Left kidney (tissue), 2 donors: Measurements from ENCODE around the gene GNB3. TPM values are rescaled to one million over a fixed set of nuclear protein-coding genes. Genes with fewer than 3 reads are reported as not detected.
"Not testable (repeated sequence)": the region's sequence is repeated elsewhere in the genome, so short reads cannot be mapped to it uniquely, and the experiment has no call there.

Experiments
- DNase-seq: peaks from one replicate; pipeline ENCODE4 v3.0.0-alpha.2; 2013
- polyA plus RNA-seq: library from polyadenylated mRNA; unstranded; fragments of 120-200 nt; gene quantifications from one replicate; pipeline ENCODE4 v1.2.1, GENCODE V29; 2013; ENCODE audit not compliant: insufficient read length

GNB3 gene
- polyA plus RNA-seq, 1 donor, result 13.3 TPM

GRCh38 chr12:6860942-6861341 lies 20.2 kb downstream of the GNB3 start:
- DNase-seq, result no peak

GRCh38 chr12:6861391-6861790 lies 20.7 kb downstream of the GNB3 start:
- no peak for DNase-seq

DNA sequence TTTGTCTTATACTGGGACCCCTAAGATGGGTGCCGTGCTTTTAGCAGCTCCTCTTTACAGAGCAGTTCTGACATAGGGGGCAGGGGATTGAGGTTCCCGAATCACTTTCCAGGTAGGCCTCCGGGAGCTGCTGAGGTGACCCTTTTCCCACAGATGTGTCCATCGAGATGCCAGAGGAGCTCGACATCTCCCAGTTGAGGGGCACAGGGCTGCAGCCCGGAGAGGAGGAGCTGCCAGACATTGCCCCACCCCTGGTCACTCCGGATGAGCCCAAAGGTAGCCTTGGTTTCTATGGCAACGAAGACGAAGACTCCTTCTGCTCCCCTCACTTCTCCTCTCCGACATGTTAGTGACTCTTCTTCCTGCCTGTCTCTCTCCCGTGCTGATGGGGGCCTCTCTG lies 22.3 kb downstream of the GNB3 start:
- no peak for DNase-seq

GRCh38 chr12:6863586-6864321 lies 23.0 kb downstream of the GNB3 start:
- no peak for DNase-seq

- not testable (repeated sequence) for DNase-seq
Observed at GRCh38 chr12:6865307-6865706, 24.6 kb downstream of the GNB3 start.

- no peak for DNase-seq
Observed at GRCh38 chr12:6866163-6866919, 25.6 kb downstream of the GNB3 start.

- DNase-seq, result no peak
Observed at GRCh38 chr12:6866920-6867412, 26.2 kb downstream of the GNB3 start.

- DNase-seq, result peak; percentile 69
Observed at GRCh38 chr12:6867413-6868210, 26.9 kb downstream of the GNB3 start, which contains the start of gene TPI1. TSS of gene TPI1 (plus strand) at chr12:6867531. CDS start at chr12:6867567, 36 bp downstream.

- DNase-seq, result no peak
Observed at GRCh38 chr12:6868211-6869048, 27.7 kb downstream of the GNB3 start.

GRCh38 chr12:6869049-6870021 lies 28.6 kb downstream of the GNB3 start:
- peak; percentile 88 for DNase-seq

DNA sequence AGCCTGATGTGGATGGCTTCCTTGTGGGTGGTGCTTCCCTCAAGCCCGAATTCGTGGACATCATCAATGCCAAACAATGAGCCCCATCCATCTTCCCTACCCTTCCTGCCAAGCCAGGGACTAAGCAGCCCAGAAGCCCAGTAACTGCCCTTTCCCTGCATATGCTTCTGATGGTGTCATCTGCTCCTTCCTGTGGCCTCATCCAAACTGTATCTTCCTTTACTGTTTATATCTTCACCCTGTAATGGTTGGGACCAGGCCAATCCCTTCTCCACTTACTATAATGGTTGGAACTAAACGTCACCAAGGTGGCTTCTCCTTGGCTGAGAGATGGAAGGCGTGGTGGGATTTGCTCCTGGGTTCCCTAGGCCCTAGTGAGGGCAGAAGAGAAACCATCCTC lies 29.6 kb downstream of the GNB3 start:
- DNase-seq, result not testable (repeated sequence)

DNA sequence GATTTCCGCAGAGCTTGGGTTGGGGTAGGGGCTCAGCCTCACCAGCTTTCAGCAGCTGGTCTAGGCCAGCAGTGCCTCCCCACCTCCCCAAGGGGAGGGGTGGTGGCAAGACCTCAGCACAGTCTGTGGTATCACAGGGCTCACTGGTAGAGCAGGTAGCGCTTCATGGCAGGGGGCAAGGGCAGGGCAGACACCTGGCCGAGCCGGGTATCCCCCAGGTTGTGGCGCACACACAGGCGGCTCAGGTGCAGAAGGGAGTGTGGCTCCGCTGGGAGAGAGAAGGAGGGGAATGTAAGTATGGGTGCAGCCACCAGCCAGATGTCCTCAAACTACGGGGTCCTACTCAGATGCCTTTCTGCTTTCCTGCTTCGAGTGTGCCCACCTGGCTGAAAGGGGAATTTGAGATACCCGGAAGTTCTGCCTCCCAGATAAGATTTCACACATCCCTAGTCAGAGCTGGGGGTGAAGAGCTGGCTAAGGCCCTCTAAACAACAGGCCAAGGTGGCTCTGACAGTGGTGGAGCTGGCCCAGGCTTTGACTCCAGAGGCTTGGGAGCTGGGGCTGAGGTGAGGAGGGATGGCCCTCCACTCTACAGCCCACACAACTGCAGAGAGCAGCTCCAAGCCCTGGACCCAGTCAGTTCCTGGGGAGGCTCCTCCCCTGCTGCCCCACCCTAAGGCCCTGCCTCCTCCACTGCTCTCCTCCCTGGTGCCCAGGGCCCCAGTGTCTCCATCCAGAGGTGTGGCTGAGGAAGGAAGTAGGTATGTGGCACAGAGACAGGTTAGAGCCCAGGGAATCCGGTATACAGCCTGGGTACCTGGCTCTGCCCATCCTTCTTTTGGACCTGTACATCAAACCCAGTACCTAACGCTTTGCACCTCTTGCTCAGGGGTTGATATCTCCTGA lies 30.6 kb downstream of the GNB3 start:
- no peak for DNase-seq

DNA sequence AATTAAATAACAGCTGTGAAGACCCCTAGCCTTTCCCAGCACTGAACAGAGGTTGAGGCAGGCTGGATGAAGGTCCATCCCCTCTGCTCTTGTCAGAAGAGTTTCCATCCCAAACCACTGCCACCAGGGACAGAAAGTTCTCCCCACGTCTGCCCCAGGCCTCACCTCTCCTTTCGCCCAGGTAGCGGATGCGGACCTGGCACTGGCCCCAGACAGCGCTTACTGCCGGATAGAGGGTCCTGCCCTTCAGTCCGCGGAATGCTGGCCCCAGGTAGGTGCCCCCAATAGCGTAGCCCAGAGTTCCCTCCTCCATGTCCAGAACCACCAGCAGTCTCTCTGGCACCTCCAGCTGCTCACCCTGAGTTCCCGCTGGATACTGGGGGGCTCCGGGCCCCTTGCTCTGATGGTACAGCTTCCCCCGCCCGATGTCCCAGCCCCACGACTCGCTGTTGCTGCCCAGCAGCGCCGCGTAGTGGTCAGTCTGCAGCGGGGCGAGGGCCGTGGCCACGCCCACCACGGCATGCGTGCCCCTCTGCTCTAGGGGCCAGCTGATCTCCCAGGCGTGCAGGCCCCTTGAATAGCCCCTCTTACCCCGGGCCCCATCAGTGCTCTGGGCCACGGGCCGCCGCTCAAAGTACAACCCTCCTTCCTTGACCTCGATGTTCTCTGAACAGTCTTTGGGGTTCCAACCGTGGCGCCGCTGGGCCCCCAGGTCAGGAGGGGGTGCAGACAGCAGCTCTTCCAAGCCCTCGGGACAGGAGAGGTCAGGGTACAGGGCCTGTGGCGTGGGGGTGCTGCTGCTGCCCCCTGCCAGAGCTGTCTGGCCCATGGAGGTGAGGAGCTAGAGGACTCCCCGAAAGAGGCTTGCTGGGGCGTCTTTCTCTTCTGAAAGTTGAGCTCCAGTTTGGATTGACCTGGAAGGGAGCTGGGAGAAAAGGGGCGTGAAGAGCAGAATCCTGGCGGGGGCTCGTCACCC lies 31.6 kb downstream of the GNB3 start:
- DNase-seq, result peak; percentile 80

- DNase-seq, result peak; percentile 97
Observed at GRCh38 chr12:6873094-6874014, 32.6 kb downstream of the GNB3 start, which contains the start of gene SPSB2. TSS of gene SPSB2 (minus strand) at chr12:6873303. CDS start at chr12:6872901, 402 bp downstream.

DNA sequence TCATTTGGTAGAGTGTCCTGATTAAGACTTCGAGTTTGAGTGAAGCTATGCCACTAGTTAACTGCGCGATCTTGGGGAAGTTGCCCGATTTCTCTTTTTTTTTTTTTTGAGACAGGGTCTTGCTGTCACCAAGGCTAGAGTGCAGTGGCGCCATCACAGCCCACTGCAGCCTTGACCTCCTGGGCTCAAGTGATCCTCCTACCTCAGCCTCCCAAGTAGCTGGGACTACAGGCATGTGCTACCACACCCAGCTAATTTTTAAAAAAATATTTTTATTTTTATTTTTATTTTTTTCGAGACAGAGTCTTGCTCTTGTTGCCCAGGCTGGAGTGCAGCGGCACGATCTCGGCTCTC lies 33.3 kb downstream of the GNB3 start:
- not testable (repeated sequence) for DNase-seq

GRCh38 chr12:6879824-6880223 lies 39.1 kb downstream of the GNB3 start:
- not testable (repeated sequence) for DNase-seq

DNA sequence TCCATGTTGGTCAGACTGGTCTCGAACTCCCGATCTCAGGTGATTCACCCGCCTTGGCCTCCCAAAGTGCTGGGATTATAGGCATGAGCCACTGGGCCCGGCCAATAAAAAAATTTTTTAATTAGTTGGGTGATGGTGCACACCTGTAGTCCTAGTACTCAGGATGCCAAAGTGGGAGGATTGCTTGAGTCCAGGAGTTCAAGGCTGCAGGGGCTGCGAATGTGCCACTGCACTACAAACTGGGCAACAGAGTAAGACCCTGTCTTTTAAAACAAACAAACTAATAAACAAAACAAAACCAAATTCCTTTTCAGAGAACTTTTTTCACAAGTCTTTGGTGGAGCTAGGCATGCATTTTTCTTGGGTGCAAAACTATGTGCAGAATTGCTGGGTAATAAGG lies 42.5 kb downstream of the GNB3 start:
- DNase-seq, result no peak
